SK-N-SH treated with all-trans-retinoic acid at 6 μM for 48 hours (cell line): ENCODE results near the gene IFI27L1.

Experiments used
- ARNTL ChIP-seq: fragments of 450-650 bp; formaldehyde crosslinking; IDR thresholded peaks from 2 replicates; pipeline ENCODE4 v1.5.0; 2020; ENCODE audit warnings: low read depth, mild to moderate bottlenecking, moderate library complexity, borderline replicate concordance
- OSR1 ChIP-seq: fragments of 250-450 bp; sonication (Bioruptor Pico); IDR thresholded peaks from 2 replicates; pipeline ENCODE4 v1.8.0; 2022; ENCODE audit warnings: moderate library complexity, mild to moderate bottlenecking, inconsistent platforms
- RARB ChIP-seq: fragments of 250-450 bp; sonication (Bioruptor Pico); IDR thresholded peaks from 2 replicates; pipeline ENCODE4 v1.8.0; 2021; ENCODE audit warnings: mild to moderate bottlenecking, moderate library complexity
- TF ChIP-seq, protein P1 (sequence below): fragments of 250-450 bp; sonication (Bioruptor Pico); IDR thresholded peaks from 2 replicates; pipeline ENCODE4 v1.5.1; 2020; ENCODE audit warnings: low read depth, mild to moderate bottlenecking, moderate library complexity

- no peak for TF ChIP-seq ARNTL
- TF ChIP-seq OSR1 (CRISPR knock-in tag), result no peak
- no peak for TF ChIP-seq RARB
- TF ChIP-seq, protein P1, sequence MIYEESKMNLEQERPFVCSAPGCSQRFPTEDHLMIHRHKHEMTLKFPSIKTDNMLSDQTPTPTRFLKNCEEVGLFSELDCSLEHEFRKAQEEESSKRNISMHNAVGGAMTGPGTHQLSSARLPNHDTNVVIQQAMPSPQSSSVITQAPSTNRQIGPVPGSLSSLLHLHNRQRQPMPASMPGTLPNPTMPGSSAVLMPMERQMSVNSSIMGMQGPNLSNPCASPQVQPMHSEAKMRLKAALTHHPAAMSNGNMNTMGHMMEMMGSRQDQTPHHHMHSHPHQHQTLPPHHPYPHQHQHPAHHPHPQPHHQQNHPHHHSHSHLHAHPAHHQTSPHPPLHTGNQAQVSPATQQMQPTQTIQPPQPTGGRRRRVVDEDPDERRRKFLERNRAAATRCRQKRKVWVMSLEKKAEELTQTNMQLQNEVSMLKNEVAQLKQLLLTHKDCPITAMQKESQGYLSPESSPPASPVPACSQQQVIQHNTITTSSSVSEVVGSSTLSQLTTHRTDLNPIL (CRISPR knock-in tag), result no peak
Measured at GRCh38 chr14:94103554-94104150, 22.5 kb downstream of the IFI27L1 start.
